Measurements from ENCODE around the gene SSB.

SSB gene

DNA sequence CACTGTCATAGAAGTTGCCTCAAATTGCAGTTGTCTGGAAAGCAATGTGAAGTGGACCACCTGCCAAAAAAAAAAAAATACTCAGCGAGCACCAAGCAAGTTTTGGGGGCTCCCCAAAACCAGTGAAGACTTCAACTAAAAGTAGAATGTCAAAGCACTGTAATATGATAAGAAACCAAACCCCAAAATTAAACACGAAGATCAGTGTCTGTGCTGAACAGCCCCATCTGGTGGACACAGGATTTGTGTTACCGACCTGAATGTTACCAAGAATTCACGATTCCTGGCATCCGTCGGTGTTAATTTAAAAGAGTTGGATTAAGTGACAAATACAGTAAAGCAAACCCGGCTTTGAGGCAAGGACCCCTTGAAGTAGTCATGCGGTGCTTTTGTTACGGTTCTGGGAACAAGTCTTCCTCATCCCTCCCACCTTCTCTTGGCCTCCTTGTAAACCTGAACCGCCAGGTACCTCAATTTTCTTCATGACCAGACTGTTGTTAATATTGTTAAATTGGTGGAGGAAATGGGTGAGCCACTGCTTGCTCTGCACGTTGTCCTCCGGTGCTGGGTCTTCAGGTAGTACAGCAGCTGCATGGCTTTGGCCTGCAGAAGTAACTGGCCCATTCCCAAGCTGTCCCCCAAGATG, 31.3 kb upstream of the SSB start:
- H3K79me2 ChIP-seq (ENCODE audit: insufficient read depth, low read length): no peaks in the 10 kb centered on the region
- no peak overlapping the region for H3K4me2 ChIP-seq (ENCODE audit: insufficient read depth, low read length)

DNA sequence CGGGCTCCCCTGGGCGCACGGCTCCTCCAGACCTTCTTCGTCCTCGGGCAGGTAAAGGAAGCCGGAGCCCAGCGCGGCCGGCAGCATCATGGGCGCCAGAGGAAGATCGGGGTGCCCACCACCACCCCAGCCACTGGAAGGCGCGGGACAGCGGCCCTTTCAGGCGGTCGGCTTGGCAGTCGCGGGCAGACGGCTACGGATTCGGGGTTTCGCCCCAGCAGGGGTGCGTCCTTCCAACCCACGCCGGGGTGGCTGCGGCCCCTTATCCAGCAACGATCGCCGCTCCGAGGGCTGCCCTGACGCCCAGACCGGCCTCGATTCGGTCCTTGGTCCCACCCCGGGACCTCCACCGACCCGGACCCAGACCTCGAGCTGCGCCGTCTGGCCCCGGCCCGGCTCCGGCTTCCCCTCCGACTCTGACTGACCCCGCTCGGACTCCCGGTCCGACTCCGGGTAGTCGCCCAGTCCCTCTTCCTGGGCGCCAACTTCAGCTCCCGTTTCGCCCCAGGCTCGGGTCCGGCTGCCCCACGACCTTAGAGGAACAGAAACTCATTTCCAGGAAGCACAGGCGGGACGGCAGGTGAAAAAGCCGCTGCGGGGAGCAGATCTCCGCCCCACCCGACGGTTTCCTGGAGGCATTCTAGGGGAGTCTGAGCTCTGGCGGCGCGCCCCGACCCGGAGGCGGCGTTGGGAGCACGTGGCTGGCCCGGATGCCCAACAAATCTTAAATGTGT, 30.2 kb upstream of the SSB start:
- H2AFZ ChIP-seq (ENCODE audit: low read depth, low read length): no peak overlapping the region
- no peak overlapping the region for H3K4me2 ChIP-seq (ENCODE audit: insufficient read depth, low read length)
- H3K27ac ChIP-seq (ENCODE audit: low read length): no peak overlapping the region
- H3K36me3 ChIP-seq (ENCODE audit: insufficient read depth, low read length): peaks cover 12% of the 10 kb centered on the region
- H3K27me3 ChIP-seq (ENCODE audit: insufficient read depth, low read length, poor library complexity): no peaks in the 10 kb centered on the region
- no peaks in the 10 kb centered on the region for H3K79me2 ChIP-seq (ENCODE audit: insufficient read depth, low read length)
- no peaks in the 10 kb centered on the region for H3K9me3 ChIP-seq (ENCODE audit: insufficient read depth, low read length, severe bottlenecking)
- H3K9ac ChIP-seq (ENCODE audit: low read depth, low read length): no peak overlapping the region
- H3K4me1 ChIP-seq (ENCODE audit: insufficient read depth, low read length): no peaks in the 10 kb centered on the region
- ATAC-seq (ENCODE audit: insufficient read depth, low read depth): no peak
- H4K20me1 ChIP-seq (ENCODE audit: insufficient read depth, low read length): no peaks in the 10 kb centered on the region; the same call in 1 of the 2 replicates
- H3K4me3 ChIP-seq (ENCODE audit: low read depth in 1 of 2, low read length in 2 of 2): no peak overlapping the region
- TF ChIP-seq EZH2 (IDR thresholded peaks at IDR 0.05; ENCODE audit: borderline replicate concordance, low read depth, low read length, severe bottlenecking): no peak
- TF ChIP-seq, protein P1, sequence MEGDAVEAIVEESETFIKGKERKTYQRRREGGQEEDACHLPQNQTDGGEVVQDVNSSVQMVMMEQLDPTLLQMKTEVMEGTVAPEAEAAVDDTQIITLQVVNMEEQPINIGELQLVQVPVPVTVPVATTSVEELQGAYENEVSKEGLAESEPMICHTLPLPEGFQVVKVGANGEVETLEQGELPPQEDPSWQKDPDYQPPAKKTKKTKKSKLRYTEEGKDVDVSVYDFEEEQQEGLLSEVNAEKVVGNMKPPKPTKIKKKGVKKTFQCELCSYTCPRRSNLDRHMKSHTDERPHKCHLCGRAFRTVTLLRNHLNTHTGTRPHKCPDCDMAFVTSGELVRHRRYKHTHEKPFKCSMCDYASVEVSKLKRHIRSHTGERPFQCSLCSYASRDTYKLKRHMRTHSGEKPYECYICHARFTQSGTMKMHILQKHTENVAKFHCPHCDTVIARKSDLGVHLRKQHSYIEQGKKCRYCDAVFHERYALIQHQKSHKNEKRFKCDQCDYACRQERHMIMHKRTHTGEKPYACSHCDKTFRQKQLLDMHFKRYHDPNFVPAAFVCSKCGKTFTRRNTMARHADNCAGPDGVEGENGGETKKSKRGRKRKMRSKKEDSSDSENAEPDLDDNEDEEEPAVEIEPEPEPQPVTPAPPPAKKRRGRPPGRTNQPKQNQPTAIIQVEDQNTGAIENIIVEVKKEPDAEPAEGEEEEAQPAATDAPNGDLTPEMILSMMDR (IDR thresholded peaks at IDR 0.05; ENCODE audit: borderline replicate concordance, extremely low read depth, low read length, poor library complexity, severe bottlenecking): no peak
- DNase-seq: no peak

More for the DNA sequence above, 31.3 kb upstream of the SSB start:
- no peaks in the 10 kb centered on the region for H3K9me3 ChIP-seq (ENCODE audit: insufficient read depth, low read length, severe bottlenecking)
- no peaks in the 10 kb centered on the region; the same call in 1 of the 2 replicates for H4K20me1 ChIP-seq (ENCODE audit: insufficient read depth, low read length)
- peak; percentile 60; the same call in 2 of the 3 replicates for ATAC-seq (ENCODE audit: insufficient read depth, low read depth)
- H3K27ac ChIP-seq (ENCODE audit: low read length): no peak overlapping the region
- TF ChIP-seq, protein P1 (IDR thresholded peaks at IDR 0.05; ENCODE audit: borderline replicate concordance, extremely low read depth, low read length, poor library complexity, severe bottlenecking): peak; percentile 72
- no peak for TF ChIP-seq EZH2 (IDR thresholded peaks at IDR 0.05; ENCODE audit: borderline replicate concordance, low read depth, low read length, severe bottlenecking)
- H3K36me3 ChIP-seq (ENCODE audit: insufficient read depth, low read length): peaks cover 15% of the 10 kb centered on the region
- H2AFZ ChIP-seq (ENCODE audit: low read depth, low read length): no peak overlapping the region
- no peak overlapping the region for H3K9ac ChIP-seq (ENCODE audit: low read depth, low read length)
- H3K4me3 ChIP-seq (ENCODE audit: low read depth in 1 of 2, low read length in 2 of 2): no peak overlapping the region
- DNase-seq: peak; percentile 35
- H3K27me3 ChIP-seq (ENCODE audit: insufficient read depth, low read length, poor library complexity): no peaks in the 10 kb centered on the region
- no peaks in the 10 kb centered on the region for H3K4me1 ChIP-seq (ENCODE audit: insufficient read depth, low read length)

DNA sequence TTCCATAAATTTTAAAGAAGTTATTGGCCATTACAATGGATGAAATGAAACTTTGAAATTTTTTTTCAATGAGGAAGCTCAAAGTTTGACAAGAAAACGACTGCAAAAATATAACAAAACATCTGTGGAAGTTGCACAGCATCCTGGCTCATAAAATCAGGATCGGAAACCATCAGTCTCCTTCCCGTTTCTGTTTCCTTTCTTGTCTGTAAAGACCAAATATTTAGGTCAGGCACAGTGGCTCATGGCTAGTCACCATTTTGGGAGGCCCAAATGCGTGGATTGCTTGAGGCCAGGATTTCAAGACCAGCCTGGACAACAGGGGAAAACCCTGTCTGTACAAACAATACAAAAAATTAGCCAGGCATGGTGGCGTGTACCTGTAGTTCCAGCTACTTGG, 27.6 kb upstream of the SSB start:
- no peak overlapping the region for H2AFZ ChIP-seq (ENCODE audit: low read depth, low read length)
- DNase-seq (no peak), ATAC-seq (ENCODE audit: insufficient read depth, low read depth) (no peak)
- TF ChIP-seq EZH2 (IDR thresholded peaks at IDR 0.05; ENCODE audit: borderline replicate concordance, low read depth, low read length, severe bottlenecking): no peak
- H3K4me3 ChIP-seq (ENCODE audit: low read depth in 1 of 2, low read length in 2 of 2): no peak overlapping the region
- H3K36me3 ChIP-seq (ENCODE audit: insufficient read depth, low read length): peaks cover 12% of the 10 kb centered on the region
- no peaks in the 10 kb centered on the region for H3K9me3 ChIP-seq (ENCODE audit: insufficient read depth, low read length, severe bottlenecking)
- no peaks in the 10 kb centered on the region for H3K27me3 ChIP-seq (ENCODE audit: insufficient read depth, low read length, poor library complexity)
- no peak overlapping the region for H3K4me2 ChIP-seq (ENCODE audit: insufficient read depth, low read length)
- H4K20me1 ChIP-seq (ENCODE audit: insufficient read depth, low read length): no peaks in the 10 kb centered on the region; the same call in 1 of the 2 replicates
- H3K4me1 ChIP-seq (ENCODE audit: insufficient read depth, low read length): no peaks in the 10 kb centered on the region
- H3K27ac ChIP-seq (ENCODE audit: low read length): no peak overlapping the region
- H3K79me2 ChIP-seq (ENCODE audit: insufficient read depth, low read length): no peaks in the 10 kb centered on the region
- no peak overlapping the region for H3K9ac ChIP-seq (ENCODE audit: low read depth, low read length)

- Histone ChIP-seq H3K4me3 (ENCODE audit: low read depth in 1 of 2, low read length in 2 of 2) (no peak overlapping the region), H3K79me2 (ENCODE audit: insufficient read depth, low read length) (no peaks in the 10 kb centered on the region), H3K9ac (ENCODE audit: low read depth, low read length) (no peak overlapping the region), H3K4me2 (ENCODE audit: insufficient read depth, low read length) (no peak overlapping the region), H3K36me3 (ENCODE audit: insufficient read depth, low read length) (peaks cover 9% of the 10 kb centered on the region; the same call in 1 of the 2 replicates), H3K4me1 (ENCODE audit: insufficient read depth, low read length) (no peaks in the 10 kb centered on the region), H2AFZ (ENCODE audit: low read depth, low read length) (no peak overlapping the region), H3K27ac (ENCODE audit: low read length) (no peak overlapping the region), H3K27me3 (ENCODE audit: insufficient read depth, low read length, poor library complexity) (no peaks in the 10 kb centered on the region), H4K20me1 (ENCODE audit: insufficient read depth, low read length) (no peaks in the 10 kb centered on the region; the same call in 1 of the 2 replicates), H3K9me3 (ENCODE audit: insufficient read depth, low read length, severe bottlenecking) (no peaks in the 10 kb centered on the region)
- ATAC-seq (ENCODE audit: insufficient read depth, low read depth) (no peak), DNase-seq (no peak)
- TF ChIP-seq EZH2 (IDR thresholded peaks at IDR 0.05; ENCODE audit: borderline replicate concordance, low read depth, low read length, severe bottlenecking): no peak
- TF ChIP-seq, protein P1 (IDR thresholded peaks at IDR 0.05; ENCODE audit: borderline replicate concordance, extremely low read depth, low read length, poor library complexity, severe bottlenecking): no peak
Observed at GRCh38 chr2:169771612-169772011, 27.1 kb upstream of the SSB start.
